ENCODE data around the gene RHOA. TPM values are rescaled to one million over a fixed set of nuclear protein-coding genes. Genes with fewer than 3 reads are reported as not detected.
"Not testable (repeated sequence)": the region's sequence is repeated elsewhere in the genome, so short reads cannot be mapped to it uniquely, and the experiment has no call there.

Gene RHOA
- polyA plus RNA-seq, 4 donors = 514 to 615 (median 583) TPM

- DNase-seq (ENCODE audit: low read depth in 4 of 4, low spot score in 3 of 4) = no peak
Measured at GRCh38 chr3:49371946-49372345, 39.8 kb downstream of the RHOA start.

GRCh38 chr3:49370585-49371290 is 41.0 kb downstream of the RHOA start:
- no peak for DNase-seq (ENCODE audit: low read depth in 4 of 4, low spot score in 3 of 4)

GRCh38 chr3:49362561-49362960 is 49.2 kb downstream of the RHOA start:
- no peak for DNase-seq (ENCODE audit: low read depth in 4 of 4, low spot score in 3 of 4)

GRCh38 chr3:49359623-49360022 is 52.2 kb downstream of the RHOA start:
- no peak for DNase-seq (ENCODE audit: low read depth in 4 of 4, low spot score in 3 of 4)

- DNase-seq (ENCODE audit: low read depth in 4 of 4, low spot score in 3 of 4) = no peak
Measured at GRCh38 chr3:49358884-49359225, 52.9 kb downstream of the RHOA start.

GRCh38 chr3:49358217-49358883 is 53.4 kb downstream of the RHOA start, which contains the start of gene GPX1:
TSS of gene GPX1 (minus strand) at chr3:49358353. CDS start at chr3:49358278, 75 bp downstream.
- peak; percentile 79 to 87 (median 86) for DNase-seq (ENCODE audit: low read depth in 4 of 4, low spot score in 3 of 4)

GRCh38 chr3:49357443-49358216 is 54.1 kb downstream of the RHOA start:
- DNase-seq (ENCODE audit: low read depth in 4 of 4, low spot score in 3 of 4) = not testable (repeated sequence)

GRCh38 chr3:49357095-49357442 is 54.7 kb downstream of the RHOA start:
- not testable (repeated sequence) for DNase-seq (ENCODE audit: low read depth in 4 of 4, low spot score in 3 of 4)

- no peak for DNase-seq (ENCODE audit: low read depth in 4 of 4, low spot score in 3 of 4)
Measured at GRCh38 chr3:49352890-49353421, 58.8 kb downstream of the RHOA start.

- no peak for DNase-seq (ENCODE audit: low read depth in 4 of 4, low spot score in 3 of 4)
Measured at GRCh38 chr3:49352281-49352680, 59.5 kb downstream of the RHOA start.

- DNase-seq (ENCODE audit: low read depth in 4 of 4, low spot score in 3 of 4) = no peak
Measured at GRCh38 chr3:49351521-49352011, 60.2 kb downstream of the RHOA start.

- no peak for DNase-seq (ENCODE audit: low read depth in 4 of 4, low spot score in 3 of 4)
Measured at GRCh38 chr3:49349348-49350114, 62.2 kb downstream of the RHOA start.

GRCh38 chr3:49348361-49348760 is 63.4 kb downstream of the RHOA start:
- not testable (repeated sequence) for DNase-seq (ENCODE audit: low read depth in 4 of 4, low spot score in 3 of 4)

- no peak for DNase-seq (ENCODE audit: low read depth in 4 of 4, low spot score in 3 of 4)
Measured at GRCh38 chr3:49346797-49347251, 65.0 kb downstream of the RHOA start.

- DNase-seq (ENCODE audit: low read depth in 4 of 4, low spot score in 3 of 4) = no peak
Measured at GRCh38 chr3:49343163-49343562, 68.6 kb downstream of the RHOA start.

- no peak for DNase-seq (ENCODE audit: low read depth in 4 of 4, low spot score in 3 of 4)
Measured at GRCh38 chr3:49341996-49342395, 69.8 kb downstream of the RHOA start.

- DNase-seq (ENCODE audit: low read depth in 4 of 4, low spot score in 3 of 4) = peak; percentile 77 to 84 (median 82)
Measured at GRCh38 chr3:49339941-49340800, 71.6 kb downstream of the RHOA start, which contains the start of gene USP4. TSS of gene USP4 (minus strand) at chr3:49340053. CDS start at chr3:49340024, 29 bp downstream.

- no peak for DNase-seq (ENCODE audit: low read depth in 4 of 4, low spot score in 3 of 4)
Measured at GRCh38 chr3:49339581-49339940, 72.2 kb downstream of the RHOA start.

- no peak for DNase-seq (ENCODE audit: low read depth in 4 of 4, low spot score in 3 of 4)
Measured at GRCh38 chr3:49333916-49334633, 77.7 kb downstream of the RHOA start.
